Kidney tubule cell (primary cell): ENCODE results near the gene MUC5AC.
"Not testable (repeated sequence)": the region's sequence is repeated elsewhere in the genome, so short reads cannot be mapped to it uniquely, and the experiment has no call there.

Source experiments
- DNase-seq: peaks from one replicate; pipeline ENCODE4 v3.0.0-alpha.2; 2018; ENCODE audit warnings: low spot score

Gene MUC5AC

GRCh38 chr11:1208394-1209261 is 50.9 kb downstream of the MUC5AC start:
- DNase-seq, result no peak

- no peak for DNase-seq
These were observed 51.8 kb downstream of the MUC5AC start for GRCh38 chr11:1209371-1210057.

- no peak for DNase-seq
These were observed 54.1 kb downstream of the MUC5AC start for GRCh38 chr11:1211838-1212237.

- DNase-seq, result not testable (repeated sequence)
These were observed 58.1 kb downstream of the MUC5AC start for GRCh38 chr11:1215826-1216225.

- no peak for DNase-seq
These were observed 59.4 kb downstream of the MUC5AC start for GRCh38 chr11:1217151-1217550.

GRCh38 chr11:1218256-1218787 is 60.6 kb downstream of the MUC5AC start:
- no peak for DNase-seq

- DNase-seq, result no peak
These were observed 61.2 kb downstream of the MUC5AC start for GRCh38 chr11:1218788-1219445.

- no peak for DNase-seq
These were observed 61.7 kb downstream of the MUC5AC start for GRCh38 chr11:1219446-1219833.

- DNase-seq, result no peak
These were observed 62.4 kb downstream of the MUC5AC start for GRCh38 chr11:1219834-1220815.

- no peak for DNase-seq
These were observed 63.4 kb downstream of the MUC5AC start for GRCh38 chr11:1220941-1221721.

- no peak for DNase-seq
These were observed 64.1 kb downstream of the MUC5AC start for GRCh38 chr11:1221848-1222311.

GRCh38 chr11:1222491-1223345 is 65.0 kb downstream of the MUC5AC start, which contains the start of gene MUC5B:
Gene MUC5B, plus strand, starts transcription at chr11:1223066. Its CDS starts 58 bp downstream, at chr11:1223124.
- DNase-seq, result no peak

- DNase-seq, result no peak
These were observed 65.8 kb downstream of the MUC5AC start for GRCh38 chr11:1223346-1224110.

- no peak for DNase-seq
These were observed 66.3 kb downstream of the MUC5AC start for GRCh38 chr11:1224111-1224490.

- DNase-seq, result no peak
These were observed 67.0 kb downstream of the MUC5AC start for GRCh38 chr11:1224491-1225385.

- no peak for DNase-seq
These were observed 67.9 kb downstream of the MUC5AC start for GRCh38 chr11:1225386-1226225.
